Activated T-cell treated with anti-CD3 and anti-CD28 coated beads for 1 hour (primary cell): ENCODE measurements around the gene TKT.

Experiments
- DNase-seq: peaks from one replicate; pipeline ENCODE4 v3.0.0-alpha.2; 2020; ENCODE audit warnings: low read depth

TKT gene

DNA sequence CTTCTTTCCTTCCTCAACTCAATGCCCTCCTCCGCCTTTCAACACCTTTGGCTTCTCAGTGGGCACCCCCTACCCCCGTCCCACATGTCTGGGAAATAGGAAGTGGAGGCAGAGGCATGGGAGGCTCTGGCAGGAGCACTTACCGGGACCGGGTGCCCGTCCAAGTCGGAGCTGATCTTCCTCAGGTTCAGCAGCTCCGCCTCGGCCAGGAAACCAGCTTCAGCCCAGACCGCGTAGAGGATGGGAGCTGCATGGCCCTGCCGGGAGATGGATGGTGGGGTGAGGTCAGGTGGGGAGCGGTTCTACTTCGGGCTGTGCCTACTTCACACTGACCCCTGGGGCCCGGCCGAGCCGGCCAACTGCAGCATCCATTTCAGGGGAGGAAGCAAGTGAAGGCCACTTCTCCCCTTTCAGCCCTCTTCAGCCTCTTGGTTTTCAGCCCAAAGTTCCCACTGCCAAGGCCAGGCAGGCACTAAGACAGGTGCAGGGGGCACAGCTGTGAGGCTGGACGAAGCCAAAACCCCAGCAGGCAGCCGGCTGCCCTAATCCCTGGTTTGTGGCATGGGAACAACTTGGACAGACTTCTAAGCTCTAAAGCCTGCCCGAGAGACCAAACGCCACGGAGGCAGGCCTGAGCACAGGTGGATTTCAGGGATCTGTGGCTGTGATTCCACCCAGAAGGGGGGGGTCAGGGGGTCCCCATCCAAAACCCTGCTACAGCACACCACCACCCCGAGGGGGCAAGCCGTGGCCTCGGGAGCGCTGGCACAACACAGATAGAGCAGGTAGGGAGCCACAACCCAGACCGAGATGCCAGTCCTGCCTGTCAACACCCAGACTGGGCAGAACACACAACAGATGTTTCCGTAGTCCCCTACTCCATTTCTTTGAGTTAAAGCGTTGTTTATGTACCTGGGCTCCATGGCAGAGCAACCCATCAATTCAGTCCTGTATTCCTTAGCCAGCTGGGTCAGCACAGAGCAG lies 14.5 kb downstream of the TKT start:
- no peak for DNase-seq

DNA sequence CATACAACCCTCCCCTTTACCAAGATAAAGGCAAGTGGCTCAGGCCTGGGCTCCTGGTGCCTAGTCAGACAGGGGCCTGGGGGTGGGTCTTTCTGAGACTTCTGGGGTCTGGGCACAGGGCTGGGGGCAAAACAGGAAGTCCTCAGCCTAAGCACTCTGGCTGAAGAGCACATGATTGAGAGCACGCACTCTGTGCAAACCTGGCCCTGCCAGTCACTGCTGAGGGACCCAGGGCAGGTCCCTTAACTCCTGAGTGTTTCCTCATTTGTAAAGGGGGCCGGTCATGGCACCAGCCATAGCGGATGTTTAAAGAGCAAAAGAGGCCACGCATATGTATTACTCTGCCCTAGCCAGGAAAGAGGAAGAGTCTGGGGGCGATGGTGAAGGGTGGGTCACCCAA lies 16.0 kb downstream of the TKT start:
- DNase-seq = no peak

DNA sequence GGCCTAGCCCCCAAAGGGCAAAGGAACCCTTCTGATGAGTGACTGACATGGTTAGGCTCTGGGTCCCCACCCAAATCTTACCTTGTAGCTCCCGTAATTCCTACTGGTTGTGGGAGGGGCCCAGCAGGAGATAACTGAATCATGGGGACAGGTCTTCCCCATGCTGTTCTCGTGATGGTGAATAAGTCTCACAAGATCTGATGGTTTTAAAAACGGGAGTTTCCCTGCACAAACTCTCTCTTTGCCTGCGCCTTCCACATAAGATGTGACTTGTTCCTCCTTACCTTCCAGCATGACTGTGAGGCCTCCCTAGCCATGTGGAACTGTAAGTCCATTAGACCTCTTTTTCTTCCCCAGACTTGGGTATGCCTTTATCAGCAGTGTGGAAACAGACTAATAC lies 16.9 kb downstream of the TKT start:
- no peak for DNase-seq

DNA sequence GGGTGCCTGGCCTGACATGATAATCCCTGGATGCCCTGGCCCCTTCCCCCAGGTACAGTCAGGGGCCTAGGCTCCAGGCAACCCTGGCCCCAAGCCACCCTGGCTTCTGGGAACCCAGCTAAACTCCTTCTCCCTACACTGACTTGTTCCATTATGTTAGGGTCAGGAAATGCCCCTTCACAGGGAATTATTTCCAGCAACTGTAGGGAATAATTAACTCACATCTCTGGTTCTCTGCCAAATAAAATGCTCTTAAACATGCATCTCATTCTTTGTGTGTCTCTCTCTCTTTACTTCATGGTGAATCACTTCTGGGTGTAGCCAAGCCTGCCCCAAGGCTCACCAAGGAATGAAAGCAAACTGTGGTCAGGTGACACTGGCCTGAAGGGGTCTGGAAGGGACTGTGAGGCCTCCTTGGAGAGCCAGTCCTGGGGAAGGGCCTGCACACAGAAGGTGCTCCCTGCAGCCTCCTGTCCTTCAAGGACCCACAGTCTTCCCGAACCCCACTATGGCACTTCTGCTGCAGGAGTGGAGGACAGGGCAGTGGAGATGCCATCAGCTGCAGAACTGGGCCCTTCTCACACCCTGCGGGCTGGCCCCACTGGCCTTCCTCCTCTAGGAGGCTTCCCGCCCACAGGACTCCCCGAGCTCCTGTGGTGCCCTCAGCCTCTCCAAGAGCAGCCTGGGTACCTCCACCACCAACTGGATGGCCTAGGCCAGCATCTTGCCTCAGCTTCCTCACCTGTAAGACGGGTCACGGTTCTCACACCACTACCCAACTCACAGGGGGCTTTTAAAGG lies 17.6 kb downstream of the TKT start:
- no peak for DNase-seq

DNA sequence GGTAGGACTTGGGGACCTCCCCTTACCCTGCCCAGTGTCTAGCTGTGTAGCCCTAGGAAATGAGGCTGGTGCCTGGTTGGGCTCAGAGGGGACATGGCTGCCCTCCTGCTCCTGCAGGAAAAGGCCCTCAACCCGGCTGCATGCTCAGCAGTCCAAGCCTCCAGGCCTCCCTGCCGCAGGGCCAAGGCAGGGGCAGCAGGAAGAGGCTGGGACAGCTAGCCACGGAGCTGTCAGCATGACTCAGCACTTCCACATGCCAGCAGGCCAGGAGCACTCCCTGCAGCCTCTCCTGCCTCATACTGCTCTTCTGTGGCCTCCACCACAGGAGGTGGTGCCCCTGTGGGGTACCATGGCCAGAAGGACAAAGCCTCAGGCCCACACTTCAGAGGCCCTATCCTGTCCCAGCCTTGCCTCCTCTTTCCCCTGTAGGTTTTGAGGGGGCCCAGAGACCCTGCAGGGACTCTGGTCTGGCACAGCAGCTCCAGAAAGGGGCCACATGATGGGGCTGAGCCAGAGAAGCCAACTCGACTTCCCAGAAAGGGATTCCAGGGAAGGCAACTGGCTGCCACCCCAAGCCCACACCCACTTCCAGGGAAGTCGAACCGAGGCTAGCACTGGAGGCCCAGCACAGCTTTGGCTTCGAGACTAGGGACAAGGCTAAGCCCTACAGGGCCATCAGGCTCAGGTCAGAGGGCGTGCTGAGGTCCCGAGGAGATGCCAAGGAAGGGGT lies 19.5 kb downstream of the TKT start:
- DNase-seq = no peak

DNA sequence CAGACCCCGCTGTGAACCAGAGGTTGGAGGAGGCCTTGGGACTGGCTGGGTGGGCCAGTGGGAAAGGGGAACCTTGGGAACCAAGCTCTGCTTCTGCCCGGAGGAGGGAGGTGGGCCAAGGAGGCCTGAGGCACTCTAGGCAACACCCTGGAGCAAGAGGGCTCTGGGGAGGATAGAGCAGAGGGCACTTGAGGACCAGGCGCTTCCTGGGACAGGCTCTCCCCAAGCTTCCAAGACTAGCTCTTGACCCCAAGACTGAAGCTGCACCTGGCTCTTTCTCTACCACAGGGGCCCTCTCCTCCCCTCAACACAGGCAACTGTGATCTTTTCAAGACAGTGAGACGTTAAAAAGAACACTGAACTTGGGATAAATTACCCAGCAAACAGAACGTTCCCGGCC lies 20.3 kb downstream of the TKT start:
- DNase-seq = no peak

DNA sequence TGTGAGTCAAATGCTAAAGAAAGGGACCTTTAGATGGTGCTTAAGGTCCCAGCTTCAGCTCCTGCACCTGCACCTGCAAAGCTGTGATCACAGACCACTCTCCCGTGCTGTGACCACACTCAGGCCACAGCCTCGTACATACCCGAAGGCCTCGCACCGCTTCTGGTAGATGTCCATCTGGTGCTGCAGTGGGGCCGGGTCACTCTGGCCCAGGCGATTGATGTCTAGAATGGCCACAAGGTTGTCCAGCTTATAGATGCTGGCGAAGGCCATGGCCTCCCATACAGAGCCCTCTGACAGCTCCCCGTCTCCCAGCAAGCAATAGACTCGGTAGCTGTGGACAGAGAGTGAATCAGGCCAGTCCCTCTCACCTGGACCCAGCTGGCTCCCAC lies 21.0 kb downstream of the TKT start:
- DNase-seq = no peak

DNA sequence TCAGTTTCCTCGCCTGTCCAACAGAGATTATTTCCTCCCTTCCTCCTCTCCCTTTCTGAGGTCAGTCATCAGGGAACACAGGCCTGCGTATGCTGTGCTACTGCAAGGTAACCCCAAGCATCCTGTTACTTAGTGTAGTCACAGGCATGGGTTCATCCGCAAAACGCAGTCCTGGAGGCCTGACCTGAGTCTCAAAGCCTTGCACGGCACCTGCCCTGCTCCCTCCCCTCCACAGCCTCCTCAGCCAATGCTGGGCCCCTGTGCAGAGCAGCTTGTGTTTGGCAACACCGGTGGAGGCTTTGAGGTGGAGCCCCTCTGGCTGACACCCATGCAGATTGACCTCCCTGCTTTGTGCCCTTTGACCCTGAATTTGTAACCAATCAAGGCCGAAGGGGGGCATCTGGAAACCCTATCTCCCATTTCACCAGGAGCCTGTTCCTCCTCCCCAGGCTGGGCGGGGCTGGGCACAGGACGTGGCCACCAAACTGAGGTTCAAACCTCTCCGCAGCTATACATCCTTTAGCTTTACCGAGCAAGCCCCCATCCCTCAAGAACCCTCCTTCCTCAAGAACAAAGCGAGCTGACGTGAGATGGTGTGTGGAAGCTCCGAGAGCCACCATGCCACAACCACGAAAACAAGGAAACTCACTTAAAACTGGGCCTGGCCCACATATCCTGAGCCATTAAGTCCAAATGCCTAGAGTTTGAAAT lies 21.5 kb downstream of the TKT start:
- no peak for DNase-seq

DNA sequence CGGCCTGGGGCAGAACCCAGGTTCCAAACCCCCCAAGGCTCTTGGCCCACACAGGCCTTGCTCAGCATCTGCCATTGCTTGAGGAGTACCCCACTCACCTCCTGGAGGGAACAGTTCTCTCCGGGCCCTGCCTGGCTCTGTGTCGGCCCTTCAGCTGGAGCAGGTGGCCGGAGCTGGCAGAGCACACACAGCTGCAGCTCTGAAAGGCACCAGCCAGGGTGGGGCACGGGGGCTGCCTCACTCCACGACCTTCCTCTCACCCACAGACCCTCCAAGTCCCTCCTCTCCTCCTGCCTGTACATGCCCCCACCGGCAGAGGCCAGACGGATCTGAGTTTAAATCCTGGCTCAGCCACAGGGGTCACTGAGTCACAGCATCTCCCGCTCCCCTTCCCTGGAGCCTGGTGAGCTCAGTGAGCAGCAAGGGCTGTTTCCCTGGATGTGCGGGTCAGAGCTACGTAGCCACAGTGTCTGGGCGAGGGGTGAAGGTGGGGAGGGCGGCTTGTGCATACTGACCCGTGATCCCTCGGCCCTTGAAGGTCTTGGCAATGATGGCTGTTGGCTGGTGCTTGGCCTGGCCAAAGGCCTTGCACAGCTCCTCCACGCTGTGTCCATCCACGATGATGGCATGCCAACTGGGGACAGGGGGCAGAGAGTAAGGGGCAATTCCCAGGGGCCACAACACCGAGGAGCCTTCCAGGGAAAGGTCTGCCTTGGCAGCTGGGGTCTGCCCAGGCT lies 23.0 kb downstream of the TKT start:
- DNase-seq = no peak

DNA sequence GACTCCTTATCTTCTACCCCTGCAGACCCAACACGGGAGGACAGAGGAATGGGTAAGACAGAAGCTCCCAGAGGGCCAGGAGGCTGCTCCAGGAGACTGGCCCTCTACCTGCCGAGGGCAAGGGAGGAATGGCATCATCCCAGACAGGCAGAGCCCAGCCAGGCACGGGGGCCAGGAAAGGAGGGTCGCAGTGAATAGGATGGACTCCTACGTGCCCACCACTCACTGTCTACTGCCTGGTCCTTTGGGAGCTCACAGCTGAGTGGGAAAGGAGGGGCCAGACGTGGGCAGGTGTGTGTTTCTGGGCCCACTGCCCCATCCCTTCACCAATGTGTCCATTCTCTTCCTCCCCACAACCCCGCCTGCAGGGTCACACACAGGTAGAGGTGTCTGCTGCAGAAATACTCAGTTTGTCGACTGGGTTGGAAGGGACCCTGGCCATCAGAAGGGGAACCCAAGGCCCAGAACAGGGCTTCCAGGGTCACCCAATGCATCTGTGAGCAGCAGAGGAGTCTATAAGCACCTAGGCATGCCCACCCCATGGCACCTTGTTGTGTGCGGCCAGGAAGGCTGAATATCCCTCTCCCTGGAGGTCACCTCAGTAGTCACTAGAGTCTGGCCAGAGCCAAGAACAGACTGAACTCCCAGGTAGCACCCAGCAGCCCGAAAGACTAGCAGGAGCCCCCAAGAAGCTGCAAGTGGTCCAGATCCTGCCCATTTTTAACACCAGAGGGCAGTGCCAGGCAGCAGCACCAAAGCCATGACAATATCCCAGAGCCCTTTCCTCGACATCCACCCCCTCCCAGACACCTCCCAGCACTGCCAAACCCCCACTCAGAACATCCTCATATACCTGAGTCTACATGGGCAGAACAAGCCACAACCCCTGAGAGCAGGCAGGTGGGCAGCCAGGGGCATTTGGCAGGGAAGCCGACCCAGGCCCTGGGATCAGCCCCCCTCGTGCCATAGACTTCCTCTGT lies 24.0 kb downstream of the TKT start:
- DNase-seq = no peak

DNA sequence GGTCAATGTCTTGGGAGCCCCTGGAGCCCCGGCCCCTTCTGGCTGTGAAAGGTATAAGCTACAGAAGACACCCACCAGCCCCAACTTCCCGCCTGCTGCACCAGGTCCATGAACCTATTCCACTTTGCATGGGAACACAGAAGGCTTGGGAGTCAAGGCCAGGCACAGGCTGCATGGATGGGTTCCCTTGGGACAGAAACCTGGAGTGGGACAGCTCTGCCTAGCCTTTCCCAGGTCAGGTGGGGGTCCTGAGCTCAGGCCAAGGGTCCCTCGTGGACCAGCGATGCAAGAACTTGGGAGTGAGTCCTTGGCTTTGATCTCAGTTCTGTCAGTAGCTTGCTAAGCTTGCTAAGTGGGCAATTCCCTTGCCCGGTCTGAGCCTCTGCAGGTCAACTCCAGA lies 25.0 kb downstream of the TKT start:
- no peak for DNase-seq

DNA sequence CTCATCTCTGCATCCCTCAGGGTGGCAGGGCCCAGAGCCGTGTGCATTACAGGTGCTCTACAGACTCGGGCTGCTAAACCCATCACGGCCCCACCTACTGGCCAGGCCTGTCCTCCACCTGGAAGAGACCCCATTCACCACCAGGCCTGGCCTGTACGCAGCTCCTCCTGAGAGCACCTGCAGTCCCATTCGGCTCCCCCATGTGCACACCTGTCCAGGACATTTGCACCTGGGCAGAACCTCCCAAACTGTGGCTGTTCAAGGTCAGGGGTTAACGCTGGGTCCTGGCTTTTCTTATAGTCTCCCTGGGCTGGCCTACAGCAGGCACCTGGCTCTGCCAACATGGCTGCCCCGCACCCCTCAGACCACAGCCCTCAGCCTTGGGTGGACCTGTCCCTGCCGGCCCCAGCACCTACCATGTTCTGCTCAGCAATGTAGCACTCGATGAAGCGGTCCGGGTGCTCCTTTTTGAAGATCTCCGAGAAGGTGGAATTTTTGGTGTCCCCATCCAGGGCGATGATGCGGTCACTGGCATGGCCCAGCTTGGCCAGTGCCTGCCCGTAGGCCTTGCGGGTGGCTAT lies 25.7 kb downstream of the TKT start:
- DNase-seq = no peak

DNA sequence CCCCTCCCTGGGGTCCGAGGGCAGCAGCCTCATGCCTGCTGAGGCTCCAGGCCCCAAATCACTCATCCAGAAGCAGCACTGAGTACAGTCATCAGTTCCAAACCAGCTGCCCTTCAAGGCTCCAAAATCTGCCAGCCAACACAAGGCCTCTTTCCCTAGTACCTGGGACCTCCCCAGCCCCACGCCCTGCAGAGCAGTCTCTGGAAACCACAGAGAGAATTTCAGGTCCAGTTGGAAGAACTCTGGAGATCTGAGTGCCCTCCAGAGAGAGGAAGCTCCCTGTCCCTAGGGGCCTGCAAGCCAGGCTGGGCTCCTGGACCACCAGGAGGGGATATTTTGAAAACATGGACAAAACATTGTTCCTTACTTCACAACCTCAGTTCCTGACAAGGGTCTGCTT lies 26.2 kb downstream of the TKT start:
- no peak for DNase-seq

DNA sequence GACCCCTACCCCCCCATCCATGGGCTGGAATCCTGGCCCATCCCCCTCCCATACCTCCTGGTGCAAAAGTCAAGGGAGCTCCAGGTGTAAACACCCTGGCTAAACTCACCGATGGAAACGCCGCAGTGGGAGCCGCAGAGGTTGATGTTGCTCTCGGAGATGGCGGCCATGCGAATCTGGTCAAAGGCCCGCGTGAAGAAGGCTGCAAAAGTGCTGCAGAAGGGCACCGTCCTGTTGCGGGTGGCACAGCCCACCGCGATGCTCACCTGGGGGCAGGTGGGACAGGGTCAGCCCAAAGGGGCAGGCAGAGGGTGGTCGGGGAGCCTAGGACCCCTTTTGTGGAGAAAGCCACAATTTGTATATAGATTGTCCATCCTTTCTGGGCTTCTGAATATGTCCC lies 26.7 kb downstream of the TKT start:
- DNase-seq = no peak

DNA sequence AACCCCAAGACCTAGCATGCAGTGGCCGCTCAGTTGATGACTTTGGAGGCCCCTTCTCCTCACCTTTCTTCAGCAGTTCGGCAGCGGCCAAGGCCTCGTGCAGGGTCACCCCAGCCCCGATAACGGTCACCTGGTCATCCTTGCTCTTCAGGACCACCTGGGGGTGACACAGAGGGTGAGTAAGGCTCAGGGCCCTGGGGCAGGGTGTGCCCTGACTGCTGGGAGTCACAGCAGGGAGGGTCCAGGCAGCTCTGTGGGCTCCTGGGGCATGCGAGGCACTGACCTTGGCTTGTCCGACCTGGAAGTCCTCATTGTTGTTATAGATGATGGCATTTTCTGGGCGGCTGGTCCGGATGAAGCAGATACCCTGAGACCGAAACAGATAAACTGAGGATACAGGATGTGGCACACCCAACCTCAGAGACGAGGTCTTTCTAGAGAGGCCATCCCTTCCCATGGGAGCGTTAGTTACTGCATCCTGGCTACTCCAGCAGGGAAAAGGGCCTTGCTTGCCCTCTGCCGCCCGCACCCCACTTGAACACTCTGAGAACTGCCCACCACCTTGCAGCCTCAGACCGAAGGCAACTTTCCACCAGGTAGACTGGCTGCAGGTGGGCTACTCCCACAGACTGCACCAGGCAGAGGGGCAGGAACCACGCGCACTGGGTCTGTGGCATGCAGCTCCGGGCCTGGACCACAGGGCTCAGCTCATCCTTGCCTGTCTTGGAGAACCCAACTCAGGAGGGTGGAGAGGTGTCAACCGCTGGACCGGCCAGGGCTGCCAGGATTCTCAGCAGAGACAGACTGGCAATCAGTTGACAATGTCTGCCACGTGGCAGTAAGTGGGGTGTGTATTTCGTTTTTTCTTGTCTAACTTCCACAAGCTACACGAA lies 27.6 kb downstream of the TKT start:
- no peak for DNase-seq

DNA sequence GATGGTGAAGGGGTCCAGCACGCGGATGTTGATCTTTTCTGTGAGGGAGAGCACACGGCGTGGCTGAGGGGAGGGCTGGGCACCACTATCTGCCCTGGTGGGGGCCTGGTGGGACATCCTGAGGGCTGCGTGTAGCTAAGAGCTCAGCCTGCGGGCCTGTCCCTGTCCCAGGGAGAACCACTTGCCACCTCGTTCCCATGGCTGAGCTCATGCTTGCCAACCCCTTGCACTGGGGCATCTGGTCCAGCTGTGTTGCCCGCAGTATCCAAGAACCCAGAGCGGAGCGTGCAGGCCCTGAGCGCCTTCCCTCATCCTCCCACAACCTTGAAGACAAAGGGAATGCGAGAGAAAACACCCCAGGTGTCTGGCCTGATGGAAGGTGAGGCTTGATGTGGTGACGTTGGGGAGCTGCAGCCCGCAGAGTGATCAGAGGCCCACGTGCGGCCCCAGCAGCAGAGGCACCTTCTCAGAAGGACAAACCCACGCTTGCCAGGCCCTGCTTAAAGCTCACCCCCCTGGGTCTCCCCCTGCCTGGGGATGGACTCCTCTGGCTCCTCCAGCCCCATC lies 28.9 kb downstream of the TKT start:
- no peak for DNase-seq

DNA sequence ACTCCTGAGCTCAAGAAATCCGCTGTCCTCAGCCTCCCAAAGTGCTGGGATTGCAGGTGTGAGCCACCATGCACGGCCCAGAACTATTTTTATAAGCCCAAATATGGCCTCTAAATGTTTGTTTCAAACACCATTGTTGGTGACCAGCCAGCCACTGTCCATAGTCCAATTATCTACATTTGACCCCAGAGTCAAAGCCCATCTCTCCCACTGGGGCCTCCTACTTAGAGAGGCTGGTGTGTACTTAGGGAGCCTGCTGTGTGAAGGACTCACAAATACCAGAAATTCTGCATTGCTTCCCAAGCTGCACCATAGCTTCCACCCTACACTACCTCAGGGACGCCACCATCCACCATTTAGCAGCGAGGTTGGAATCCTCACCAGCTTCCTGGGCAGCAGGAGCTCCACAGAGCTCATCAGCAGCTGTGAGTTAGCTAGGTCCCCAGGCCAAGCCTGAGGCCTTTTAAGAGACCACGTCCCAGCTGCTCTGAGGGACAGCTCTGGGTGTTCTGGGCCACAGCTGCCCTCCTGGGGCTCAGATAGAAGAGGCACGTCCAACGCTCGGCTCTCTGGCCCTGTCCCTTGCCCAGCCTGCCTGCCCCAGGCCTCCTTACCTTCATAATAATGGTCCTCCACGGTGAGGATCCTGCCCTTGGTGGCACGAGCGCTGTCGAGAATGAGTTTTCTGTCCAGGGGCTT lies 29.5 kb downstream of the TKT start:
- DNase-seq = no peak

DNA sequence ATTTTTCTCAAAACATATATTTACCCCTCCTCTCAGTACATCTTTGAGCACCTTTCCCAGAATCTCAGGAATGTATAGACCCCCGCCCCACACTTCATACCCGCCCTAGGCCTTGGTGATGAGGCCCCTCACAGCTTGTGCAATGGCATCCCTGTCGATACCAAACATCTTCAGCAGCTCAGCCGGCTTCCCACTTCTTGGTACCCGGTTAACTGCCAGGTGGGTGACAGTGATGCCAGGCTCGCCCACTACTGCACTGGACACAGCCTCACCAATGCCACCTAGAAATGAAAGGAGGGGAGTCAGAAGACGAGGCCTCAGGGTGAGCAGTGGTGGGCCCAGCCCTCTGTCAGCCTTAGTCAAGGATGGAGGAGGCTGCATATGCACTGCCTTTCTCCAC lies 30.2 kb downstream of the TKT start:
- DNase-seq = no peak
